A673 (cell line): ENCODE data around the gene RAB11FIP3.

ENCODE experiments used
- CTCF ChIP-seq: fragments of 300-800, 200-600 bp; sonication (generic); conservative IDR thresholded peaks from 2 replicates; pipeline ENCODE4 v1.5.1; 2017; ENCODE audit warnings: low read depth, mild to moderate bottlenecking, antibody characterized with exemption, low read length, moderate library complexity, mixed read lengths
- EZH2 ChIP-seq: fragments of 200-600 bp; sonication (generic); IDR thresholded peaks from 2 replicates; pipeline ENCODE4 v1.6.1; 2017; ENCODE audit warnings: borderline replicate concordance, low read depth, mild to moderate bottlenecking, mixed read lengths, antibody characterized with exemption, low read length; ENCODE audit not compliant: poor library complexity, severe bottlenecking

- TF ChIP-seq CTCF (no peak), EZH2 (no peak)
These were observed 30.0 kb downstream of the RAB11FIP3 start for GRCh38 chr16:455453-455852.
